ENCODE results near the gene FAM180A.
"Not testable (repeated sequence)": the region's sequence is repeated elsewhere in the genome, so short reads cannot be mapped to it uniquely, and the experiment has no call there.

FAM180A gene

GRCh38 chr7:135712182-135712782 lies 36.3 kb downstream of the FAM180A start:
- no peak for DNase-seq

GRCh38 chr7:135711139-135711469 lies 37.5 kb downstream of the FAM180A start:
- no peak for DNase-seq

- no peak for DNase-seq
Observed at GRCh38 chr7:135710417-135711138, 38.0 kb downstream of the FAM180A start.

GRCh38 chr7:135709508-135709907 lies 39.1 kb downstream of the FAM180A start:
- no peak for DNase-seq

- no peak for DNase-seq
Observed at GRCh38 chr7:135708041-135708440, 40.6 kb downstream of the FAM180A start.

GRCh38 chr7:135707570-135707966 lies 41.0 kb downstream of the FAM180A start:
- DNase-seq: no peak

- no peak for DNase-seq
Observed at GRCh38 chr7:135706858-135707569, 41.6 kb downstream of the FAM180A start.

GRCh38 chr7:135706038-135706742 lies 42.4 kb downstream of the FAM180A start:
- DNase-seq: no peak

- DNase-seq: no peak
Observed at GRCh38 chr7:135704698-135705097, 43.9 kb downstream of the FAM180A start.

- no peak for DNase-seq
Observed at GRCh38 chr7:135704074-135704473, 44.5 kb downstream of the FAM180A start.

- no peak for DNase-seq
Observed at GRCh38 chr7:135697276-135698049, 51.1 kb downstream of the FAM180A start.

GRCh38 chr7:135693558-135693957 lies 55.1 kb downstream of the FAM180A start:
- DNase-seq: no peak

- not testable (repeated sequence) for DNase-seq
Observed at GRCh38 chr7:135692606-135693005, 56.0 kb downstream of the FAM180A start.

- DNase-seq: no peak
Observed at GRCh38 chr7:135692055-135692454, 56.6 kb downstream of the FAM180A start.

GRCh38 chr7:135690566-135690965 lies 58.0 kb downstream of the FAM180A start:
- DNase-seq: no peak

GRCh38 chr7:135687466-135687865 lies 61.1 kb downstream of the FAM180A start:
- no peak for DNase-seq

GRCh38 chr7:135685306-135686084 lies 63.1 kb downstream of the FAM180A start:
- no peak for DNase-seq

- no peak for DNase-seq
Observed at GRCh38 chr7:135684699-135685098, 63.9 kb downstream of the FAM180A start.

- DNase-seq: no peak
Observed at GRCh38 chr7:135684136-135684535, 64.5 kb downstream of the FAM180A start.

GRCh38 chr7:135683609-135684008 lies 65.0 kb downstream of the FAM180A start:
- no peak for DNase-seq

GRCh38 chr7:135682191-135682590 lies 66.4 kb downstream of the FAM180A start:
- DNase-seq: no peak

GRCh38 chr7:135681762-135682161 lies 66.9 kb downstream of the FAM180A start:
- DNase-seq: no peak

All from NCI-H2107 (cell line).